ENCODE measurements around the gene KIF26A. TPM values are rescaled to one million over a fixed set of nuclear protein-coding genes. Genes with fewer than 3 reads are reported as not detected.

Gene KIF26A
- total RNA-seq, 1 donor: not detected

DNA sequence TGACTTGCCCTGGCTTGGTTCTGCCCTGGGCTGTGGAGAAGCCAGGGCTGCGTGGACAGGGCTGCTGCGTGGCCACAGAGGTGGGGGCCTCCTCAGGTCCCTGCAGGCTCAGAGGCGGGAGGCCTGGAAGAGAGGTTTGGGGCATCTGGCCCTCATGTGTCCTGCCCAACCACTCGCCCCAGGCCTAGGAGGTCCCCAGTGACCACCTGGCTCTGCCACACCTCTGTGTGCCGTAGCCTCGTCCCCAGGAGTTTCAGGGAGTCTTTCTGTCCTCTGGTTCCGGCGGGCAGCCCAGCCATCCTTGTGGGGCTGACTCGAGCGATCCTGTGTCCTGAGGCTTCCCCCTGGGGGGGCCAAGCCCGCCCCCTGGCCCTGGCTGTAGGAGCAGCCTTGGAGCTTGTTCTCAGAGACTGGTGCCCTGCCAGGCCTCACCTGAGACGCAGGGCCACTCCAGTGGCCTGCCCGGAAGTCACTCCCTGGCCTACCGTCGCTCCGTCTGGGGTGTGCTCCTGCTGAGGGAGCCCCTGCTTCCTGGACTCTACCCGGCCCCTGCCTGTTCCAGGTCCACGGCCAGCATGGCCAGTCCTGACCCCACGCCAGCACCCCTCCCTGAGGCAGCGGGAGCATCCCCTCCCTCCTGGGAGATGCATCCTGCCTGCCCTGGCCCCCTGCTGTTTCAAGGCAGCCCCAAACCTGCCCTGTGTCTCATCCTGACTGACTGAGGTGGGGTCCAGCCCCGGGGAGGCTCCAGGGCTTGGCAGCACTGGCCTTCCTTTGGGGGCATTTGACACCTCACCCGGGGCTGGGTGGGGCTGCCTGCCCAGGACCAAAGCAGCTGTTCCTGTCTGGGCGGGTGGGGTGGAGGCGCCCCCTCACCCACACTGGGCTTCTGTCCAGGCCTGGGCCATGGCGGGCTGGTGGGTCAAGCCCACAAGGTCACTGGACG lies 39.0 kb upstream of the KIF26A start:
- no peaks in the 10 kb centered on the region for H3K36me3 ChIP-seq (ENCODE audit: insufficient read depth, low read length)
- H3K9me3 ChIP-seq (ENCODE audit: low read depth, low read length): no peaks in the 10 kb centered on the region
- H3K4me1 ChIP-seq (ENCODE audit: insufficient read depth, low read length): no peaks in the 10 kb centered on the region
- H3K4me3 ChIP-seq (ENCODE audit: insufficient read depth, low read length): no peak overlapping the region
- TF ChIP-seq, protein P1, sequence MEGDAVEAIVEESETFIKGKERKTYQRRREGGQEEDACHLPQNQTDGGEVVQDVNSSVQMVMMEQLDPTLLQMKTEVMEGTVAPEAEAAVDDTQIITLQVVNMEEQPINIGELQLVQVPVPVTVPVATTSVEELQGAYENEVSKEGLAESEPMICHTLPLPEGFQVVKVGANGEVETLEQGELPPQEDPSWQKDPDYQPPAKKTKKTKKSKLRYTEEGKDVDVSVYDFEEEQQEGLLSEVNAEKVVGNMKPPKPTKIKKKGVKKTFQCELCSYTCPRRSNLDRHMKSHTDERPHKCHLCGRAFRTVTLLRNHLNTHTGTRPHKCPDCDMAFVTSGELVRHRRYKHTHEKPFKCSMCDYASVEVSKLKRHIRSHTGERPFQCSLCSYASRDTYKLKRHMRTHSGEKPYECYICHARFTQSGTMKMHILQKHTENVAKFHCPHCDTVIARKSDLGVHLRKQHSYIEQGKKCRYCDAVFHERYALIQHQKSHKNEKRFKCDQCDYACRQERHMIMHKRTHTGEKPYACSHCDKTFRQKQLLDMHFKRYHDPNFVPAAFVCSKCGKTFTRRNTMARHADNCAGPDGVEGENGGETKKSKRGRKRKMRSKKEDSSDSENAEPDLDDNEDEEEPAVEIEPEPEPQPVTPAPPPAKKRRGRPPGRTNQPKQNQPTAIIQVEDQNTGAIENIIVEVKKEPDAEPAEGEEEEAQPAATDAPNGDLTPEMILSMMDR (IDR thresholded peaks at IDR 0.05; ENCODE audit: extremely low read depth, low read depth, low read length): no peak
- no peaks in the 10 kb centered on the region for H3K27me3 ChIP-seq (ENCODE audit: insufficient read depth, low read length)
- H4K20me1 ChIP-seq (ENCODE audit: insufficient read depth, low read length): no peaks in the 10 kb centered on the region
- peak; percentile 79 for DNase-seq (ENCODE audit: insufficient read length, low spot score, missing footprints)
- no peaks in the 10 kb centered on the region for H3K79me2 ChIP-seq (ENCODE audit: insufficient read depth, low read length)
- H2AFZ ChIP-seq (ENCODE audit: low read length): no peak overlapping the region
- H3K27ac ChIP-seq (ENCODE audit: low read depth, low read length): no peak overlapping the region
- no peak overlapping the region for H3K4me2 ChIP-seq (ENCODE audit: insufficient read depth, low read length)

DNA sequence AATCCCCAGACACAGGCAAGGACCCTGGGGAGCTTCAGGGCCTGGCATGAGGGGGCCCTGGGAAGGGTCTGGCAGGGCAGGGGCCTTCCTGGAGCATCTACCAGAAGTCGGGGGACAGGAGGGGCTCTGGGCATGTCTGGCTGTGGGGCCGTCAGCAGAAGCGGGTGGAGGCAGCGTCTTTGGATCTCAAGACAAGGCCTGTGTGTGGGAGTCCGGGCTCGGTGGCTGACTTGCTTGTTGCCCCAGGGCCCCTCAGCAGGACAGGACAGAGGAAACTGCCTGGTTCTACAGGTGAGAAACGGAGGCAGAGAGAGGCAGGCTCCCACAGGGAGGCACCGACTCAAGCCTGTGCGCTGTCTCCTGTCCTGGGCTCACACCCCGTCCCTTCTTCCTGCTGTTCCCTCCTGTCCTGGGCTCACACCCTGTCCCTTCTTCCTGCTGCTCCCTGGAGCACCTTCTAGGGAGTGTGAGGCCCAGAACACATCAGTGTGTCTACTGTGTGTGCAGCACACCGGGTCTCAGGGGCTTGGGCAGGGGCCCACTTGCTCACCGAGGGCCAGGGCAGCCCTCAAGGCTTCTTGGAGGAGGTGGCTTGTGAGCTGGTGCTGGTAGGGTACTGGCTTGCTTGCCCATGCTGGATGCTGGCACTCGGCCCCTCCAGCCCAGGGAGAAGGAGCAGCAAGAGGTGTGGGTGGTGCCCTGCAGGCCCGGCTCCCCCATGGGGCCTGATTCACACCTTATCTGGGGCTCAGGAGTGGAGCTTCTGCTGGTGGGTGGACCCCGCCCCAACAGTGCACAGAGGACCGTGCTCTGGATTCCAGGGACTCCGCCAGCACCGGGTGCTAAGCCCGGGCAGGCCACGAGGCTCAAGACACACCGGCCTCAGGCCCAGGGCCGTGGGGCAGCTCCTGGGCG lies 38.0 kb upstream of the KIF26A start:
- H4K20me1 ChIP-seq (ENCODE audit: insufficient read depth, low read length): no peaks in the 10 kb centered on the region
- no peak overlapping the region for H3K27ac ChIP-seq (ENCODE audit: low read depth, low read length)
- H3K79me2 ChIP-seq (ENCODE audit: insufficient read depth, low read length): no peaks in the 10 kb centered on the region
- H3K36me3 ChIP-seq (ENCODE audit: insufficient read depth, low read length): no peaks in the 10 kb centered on the region
- no peak overlapping the region for H2AFZ ChIP-seq (ENCODE audit: low read length)
- no peak overlapping the region for H3K4me3 ChIP-seq (ENCODE audit: insufficient read depth, low read length)
- DNase-seq (ENCODE audit: insufficient read length, low spot score, missing footprints): peak; percentile 76
- H3K4me2 ChIP-seq (ENCODE audit: insufficient read depth, low read length): no peak overlapping the region
- no peaks in the 10 kb centered on the region for H3K4me1 ChIP-seq (ENCODE audit: insufficient read depth, low read length)
- H3K9me3 ChIP-seq (ENCODE audit: low read depth, low read length): no peaks in the 10 kb centered on the region
- H3K27me3 ChIP-seq (ENCODE audit: insufficient read depth, low read length): no peaks in the 10 kb centered on the region
- TF ChIP-seq, protein P1 (IDR thresholded peaks at IDR 0.05; ENCODE audit: extremely low read depth, low read depth, low read length): no peak

DNA sequence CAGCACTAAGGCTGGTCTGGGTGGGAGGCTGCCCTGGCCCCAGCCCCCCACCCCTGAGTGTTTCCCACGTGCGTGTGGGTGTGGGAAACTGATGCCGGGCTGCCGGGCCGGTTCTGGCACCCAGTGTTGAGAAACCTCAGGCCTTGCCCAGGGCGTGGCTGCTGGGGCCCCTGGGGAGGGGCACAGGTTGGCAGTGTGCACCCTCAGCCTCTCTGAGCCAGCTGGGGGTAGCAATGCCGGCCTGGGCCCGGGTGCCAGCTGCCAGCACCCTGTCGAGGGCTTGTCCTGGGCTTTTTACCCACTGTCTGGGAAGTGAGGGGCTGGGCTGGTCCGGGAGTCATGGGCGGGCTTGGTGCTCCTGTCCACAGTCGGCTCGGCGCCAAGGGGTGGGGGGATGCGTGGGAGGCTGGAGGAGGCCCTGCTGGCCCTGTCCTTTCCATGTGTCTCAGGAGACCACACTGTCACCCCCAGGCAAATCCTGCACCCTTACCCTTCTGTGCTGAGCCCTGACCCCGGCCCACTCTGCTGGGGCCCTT lies 37.2 kb upstream of the KIF26A start:
- TF ChIP-seq, protein P1 (IDR thresholded peaks at IDR 0.05; ENCODE audit: extremely low read depth, low read depth, low read length): no peak
- H2AFZ ChIP-seq (ENCODE audit: low read length): no peak overlapping the region
- no peak overlapping the region for H3K4me2 ChIP-seq (ENCODE audit: insufficient read depth, low read length)
- H3K4me1 ChIP-seq (ENCODE audit: insufficient read depth, low read length): no peaks in the 10 kb centered on the region
- H3K36me3 ChIP-seq (ENCODE audit: insufficient read depth, low read length): no peaks in the 10 kb centered on the region
- no peaks in the 10 kb centered on the region for H3K79me2 ChIP-seq (ENCODE audit: insufficient read depth, low read length)
- DNase-seq (ENCODE audit: insufficient read length, low spot score, missing footprints): peak; percentile 61
- no peaks in the 10 kb centered on the region for H4K20me1 ChIP-seq (ENCODE audit: insufficient read depth, low read length)
- H3K27me3 ChIP-seq (ENCODE audit: insufficient read depth, low read length): no peaks in the 10 kb centered on the region
- H3K4me3 ChIP-seq (ENCODE audit: insufficient read depth, low read length): no peak overlapping the region
- H3K27ac ChIP-seq (ENCODE audit: low read depth, low read length): no peak overlapping the region
- H3K9me3 ChIP-seq (ENCODE audit: low read depth, low read length): no peaks in the 10 kb centered on the region
